ENCODE data around the gene COX11.
A peak's percentile ranks its signal among the peaks of the same experiment; 100 is the strongest.

Gene COX11

GRCh38 chr17:54968262-54968987, at the start of gene COX11, which contains the start of gene STXBP4:
TSS of gene COX11 (minus strand) at chr17:54968654. CDS start at chr17:54968646, 8 bp downstream.
TSS of gene STXBP4 (plus strand) at chr17:54968765. CDS start at chr17:54986220, 17,455 bp downstream.
- DNase-seq: peak; percentile 96

- peak; percentile 6 for DNase-seq
These were observed 37.1 kb upstream of the COX11 start for GRCh38 chr17:55005520-55005919.

GRCh38 chr17:55004484-55004883, 36.0 kb upstream of the COX11 start:
- DNase-seq: no peak

- no peak for DNase-seq
These were observed 34.0 kb upstream of the COX11 start for GRCh38 chr17:55002458-55002857.

- no peak for DNase-seq
These were observed 28.0 kb upstream of the COX11 start for GRCh38 chr17:54996441-54996840.

- peak; percentile 50 for DNase-seq
These were observed 24.6 kb upstream of the COX11 start for GRCh38 chr17:54992797-54993639.

GRCh38 chr17:54991567-54991966, 23.1 kb upstream of the COX11 start:
- DNase-seq: no peak

- DNase-seq: no peak
These were observed 21.7 kb upstream of the COX11 start for GRCh38 chr17:54990118-54990517.

- DNase-seq: no peak
These were observed 17.0 kb upstream of the COX11 start for GRCh38 chr17:54985476-54985875.

- DNase-seq: no peak
These were observed 14.8 kb upstream of the COX11 start for GRCh38 chr17:54983260-54983659.

GRCh38 chr17:54982399-54982798, 13.9 kb upstream of the COX11 start:
- DNase-seq: peak; percentile 26

GRCh38 chr17:54980375-54980774, 11.9 kb upstream of the COX11 start:
- DNase-seq: no peak

- no peak for DNase-seq
These were observed 11.2 kb upstream of the COX11 start for GRCh38 chr17:54979657-54980056.

- DNase-seq: no peak
These were observed 9.3 kb upstream of the COX11 start for GRCh38 chr17:54977744-54978143.

- DNase-seq: no peak
These were observed 7.9 kb upstream of the COX11 start for GRCh38 chr17:54976316-54976715.

GRCh38 chr17:54974759-54975158, 6.3 kb upstream of the COX11 start:
- DNase-seq: no peak

- no peak for DNase-seq
These were observed 4.1 kb upstream of the COX11 start for GRCh38 chr17:54972406-54973138.

GRCh38 chr17:54971901-54972300, 3.4 kb upstream of the COX11 start:
- no peak for DNase-seq

GRCh38 chr17:54971147-54971546, 2.7 kb upstream of the COX11 start:
- DNase-seq: no peak

- DNase-seq: no peak
These were observed 1.5 kb upstream of the COX11 start for GRCh38 chr17:54969658-54970572.

GRCh38 chr17:54968988-54969332, 506 bp upstream of the COX11 start:
- DNase-seq: peak; percentile 13

- DNase-seq: peak; percentile 16
These were observed 713 bp downstream of the COX11 start for GRCh38 chr17:54967621-54968261.
